Mucosa of gallbladder (tissue), 1 donor: ENCODE measurements around the gene RPL32. TPM values are rescaled to one million over a fixed set of nuclear protein-coding genes. Genes with fewer than 3 reads are reported as not detected.

ENCODE experiments used
- total RNA-seq: library from RNA; stranded (reverse); gene quantifications from one replicate; pipeline ENCODE4 v1.2.1, GENCODE V29; 2021
- donor health status: DM: no; HTN: no; CAD: no.

The RPL32 gene
- total RNA-seq, 1 donor from 2014 or later = 975 TPM

Other genes with a start within 250 kb of the RPL32 start
- 79.5 TPM for gene RAF1, start 177.4 kb downstream of the RPL32 start, total RNA-seq
- not detected for gene TMEM40, start 82.3 kb downstream of the RPL32 start, total RNA-seq
- gene CAND2, start 44.9 kb downstream of the RPL32 start, total RNA-seq = 12.1 TPM
- gene IQSEC1, start 231.9 kb upstream of the RPL32 start, total RNA-seq = 49.8 TPM